OCI-LY3 (cell line): ENCODE measurements around the gene SH2D1B.

Source experiments
- CTCF ChIP-seq: fragments of 200-600, 300-600 bp; sonication (generic); IDR thresholded peaks from 2 replicates; pipeline ENCODE4 v1.5.1; 2014; ENCODE audit warnings: antibody characterized with exemption, low read length, low read depth
- EZH2phosphoT487 ChIP-seq: fragments of 200-600 bp; shearing (Covaris generic); IDR thresholded peaks from 2 replicates; pipeline ENCODE4 v1.6.1; 2018; ENCODE audit warnings: antibody characterized with exemption, mixed run types, low read depth

- TF ChIP-seq EZH2phosphoT487 (no peak), CTCF (no peak)
Observed at GRCh38 chr1:162446946-162447345, 35.0 kb upstream of the SH2D1B start.
